OCI-M1 (cell line): ENCODE measurements around the gene KIAA1191.
A peak's percentile ranks its signal among the peaks of the same experiment; 100 is the strongest.

Source experiments
- DNase-seq: peaks from one replicate; lab custom pipeline; 2025; lab: John Stamatoyannopoulos, UW

Gene KIAA1191

DNA sequence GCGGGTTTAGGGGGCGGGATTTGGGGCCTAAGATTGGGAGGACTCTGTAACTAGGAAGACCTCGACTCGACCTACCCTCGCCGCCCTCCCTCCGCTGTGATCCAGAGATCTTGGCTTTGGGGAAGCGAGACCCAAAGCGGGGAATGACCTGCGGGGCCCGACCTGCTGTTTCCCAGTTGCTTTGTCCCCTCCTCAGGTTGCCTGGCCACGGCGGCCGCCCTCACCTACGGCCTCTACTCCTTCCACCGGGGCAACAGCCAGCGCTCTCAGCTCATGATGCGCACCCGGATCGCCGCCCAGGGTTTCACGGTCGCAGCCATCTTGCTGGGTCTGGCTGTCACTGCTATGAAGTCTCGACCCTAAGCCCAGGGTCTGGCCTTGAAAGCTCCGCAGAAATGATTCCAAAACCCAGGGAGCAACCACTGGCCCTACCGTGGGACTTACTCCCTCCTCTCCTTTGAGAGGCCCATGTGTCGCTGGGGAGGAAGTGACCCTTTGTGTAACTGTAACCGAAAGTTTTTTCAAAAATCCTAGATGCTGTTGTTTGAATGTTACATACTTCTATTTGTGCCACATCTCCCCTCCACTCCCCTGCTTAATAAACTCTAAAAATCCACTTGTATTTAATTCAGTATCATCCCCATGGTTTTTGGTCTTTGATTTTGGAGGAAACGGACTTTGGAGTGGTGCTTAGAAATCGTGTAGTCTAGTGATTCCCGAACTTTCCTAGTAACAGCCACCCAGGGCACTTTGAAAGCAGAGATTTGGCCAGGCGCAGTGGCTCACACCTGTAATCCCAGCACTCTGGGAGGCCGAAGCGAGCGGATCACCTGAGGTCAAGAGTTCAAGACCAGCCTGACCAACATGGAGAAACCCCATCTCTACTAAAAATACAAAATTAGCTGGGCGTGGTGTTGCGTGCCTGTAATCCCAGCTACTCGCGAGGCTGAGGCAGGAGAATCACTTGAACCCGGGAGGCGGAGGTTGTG lies 27.9 kb upstream of the KIAA1191 start:
- DNase-seq: no peak

DNA sequence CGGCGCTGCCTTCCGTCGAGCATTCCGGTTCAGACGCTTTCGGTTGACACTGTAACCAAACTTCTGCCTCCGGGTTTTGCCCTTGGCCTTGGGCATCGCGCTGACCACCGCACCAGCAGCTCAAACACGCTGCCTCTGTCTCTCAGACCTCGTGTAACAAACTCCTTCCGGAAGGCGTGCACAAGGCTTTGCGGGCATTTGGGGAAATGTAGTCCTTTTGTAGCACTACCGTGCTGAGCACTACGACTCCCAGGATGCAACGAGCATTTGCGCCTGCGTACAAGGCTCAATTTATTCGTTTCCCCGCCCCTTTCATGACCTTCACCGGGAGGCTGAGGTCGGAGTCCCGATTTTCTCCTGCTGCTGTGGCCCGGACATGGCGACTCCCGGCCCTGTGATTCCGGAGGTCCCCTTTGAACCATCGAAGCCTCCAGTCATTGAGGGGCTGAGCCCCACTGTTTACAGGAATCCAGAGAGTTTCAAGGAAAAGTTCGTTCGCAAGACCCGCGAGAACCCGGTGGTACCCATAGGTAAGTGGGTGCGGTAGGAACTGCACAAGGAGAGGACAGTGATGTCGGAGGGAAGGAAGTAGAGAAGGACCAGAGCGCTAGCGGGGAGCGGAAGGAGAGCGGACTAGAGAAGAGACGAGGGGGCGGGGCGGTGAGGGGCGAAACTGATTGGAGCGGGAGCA lies 27.0 kb upstream of the KIAA1191 start, which contains the start of the genes HIGD2A and NOP16:
TSS of gene HIGD2A (plus strand) at position 308 of the 691 bp plus-strand sequence. CDS start at position 377, 69 bp downstream.
TSS of gene NOP16 (minus strand) at position 155 of the 691 bp plus-strand sequence. CDS start at position 96, 59 bp downstream.
- DNase-seq: peak; percentile 99

DNA sequence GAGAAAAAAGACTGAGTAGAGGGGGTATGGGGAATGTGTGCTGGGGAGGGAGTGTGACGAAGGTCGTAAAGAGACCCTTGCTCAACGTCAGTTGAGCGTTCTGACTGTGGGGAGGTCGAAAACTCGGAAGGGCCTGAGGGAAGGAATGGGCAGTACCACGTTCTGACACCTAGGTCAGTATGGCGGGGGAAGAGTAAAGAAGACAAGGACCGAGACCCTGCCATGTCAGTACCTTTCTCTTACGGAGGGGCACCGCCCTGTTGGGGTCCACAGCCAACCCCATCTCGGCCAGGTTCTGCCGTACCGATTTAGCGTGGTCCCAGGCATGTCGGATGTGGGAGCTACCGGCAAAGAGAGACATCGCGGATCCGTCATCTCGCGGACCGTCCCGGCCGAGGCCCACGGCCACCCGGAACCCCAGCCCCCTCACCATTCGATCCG lies 26.5 kb upstream of the KIAA1191 start:
- no peak for DNase-seq

DNA sequence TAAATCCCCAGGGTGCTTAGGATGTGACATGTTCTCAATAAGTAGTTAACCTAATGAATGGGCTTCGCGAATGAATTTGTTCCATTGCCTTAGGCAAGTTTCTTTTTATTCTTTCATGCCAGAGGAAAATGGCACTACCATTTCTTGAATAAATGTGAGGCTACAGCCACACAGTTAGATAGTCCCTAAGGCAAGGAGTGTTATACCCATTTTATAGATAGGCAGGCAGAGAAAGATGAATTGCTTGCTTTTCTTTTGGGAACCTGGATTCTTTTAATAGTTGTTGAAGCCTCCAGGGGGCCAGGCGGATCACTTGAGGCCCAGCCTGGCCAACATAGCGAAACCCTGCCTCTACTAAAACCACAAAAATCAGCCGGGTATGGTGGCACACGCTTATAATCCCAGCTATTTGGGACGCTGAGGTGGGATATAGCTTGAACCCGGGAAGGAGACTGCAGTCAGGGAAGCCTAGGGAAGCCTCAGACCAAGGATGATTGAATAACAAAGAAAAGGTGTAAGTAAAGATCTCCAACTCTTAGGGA lies 25.9 kb upstream of the KIAA1191 start:
- DNase-seq: no peak

DNA sequence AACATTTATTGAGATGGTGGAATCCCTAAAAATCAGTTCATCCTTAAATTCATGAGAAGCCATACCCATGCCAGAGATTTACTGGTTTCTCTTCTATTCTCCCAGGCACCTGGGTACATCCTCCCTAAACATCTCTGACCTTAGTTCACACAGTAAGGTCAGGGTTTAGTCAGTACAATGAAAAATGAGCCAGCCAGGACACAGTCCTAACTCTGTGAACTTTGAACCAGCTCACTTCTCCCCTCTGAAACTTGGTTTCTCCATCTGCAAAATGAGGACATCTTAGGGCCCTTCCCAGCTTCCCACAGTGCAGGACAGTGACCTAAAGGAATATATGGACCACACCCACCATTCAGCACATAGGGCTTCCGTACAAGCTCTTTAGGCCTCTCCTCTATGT lies 24.9 kb upstream of the KIAA1191 start:
- DNase-seq: no peak

DNA sequence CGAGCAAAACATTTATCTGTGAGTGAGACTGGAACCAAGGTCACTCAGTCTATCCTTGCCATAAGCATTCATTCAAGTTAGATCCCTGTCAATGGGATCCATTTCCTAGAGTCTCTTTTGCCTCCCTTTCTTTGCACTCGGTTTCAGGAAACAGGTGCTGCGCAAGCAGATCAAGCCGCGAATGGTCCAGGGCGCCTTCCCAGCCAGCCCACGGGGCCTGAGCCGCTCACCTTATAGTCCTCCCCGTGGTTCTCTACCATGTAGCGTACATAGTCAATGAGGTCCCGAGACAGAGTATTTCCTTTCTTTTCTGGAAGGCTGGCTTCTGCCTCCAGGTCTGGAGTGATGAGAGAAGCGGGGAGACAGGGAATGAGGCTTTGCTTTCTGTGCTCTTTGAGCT lies 23.4 kb upstream of the KIAA1191 start:
- no peak for DNase-seq

DNA sequence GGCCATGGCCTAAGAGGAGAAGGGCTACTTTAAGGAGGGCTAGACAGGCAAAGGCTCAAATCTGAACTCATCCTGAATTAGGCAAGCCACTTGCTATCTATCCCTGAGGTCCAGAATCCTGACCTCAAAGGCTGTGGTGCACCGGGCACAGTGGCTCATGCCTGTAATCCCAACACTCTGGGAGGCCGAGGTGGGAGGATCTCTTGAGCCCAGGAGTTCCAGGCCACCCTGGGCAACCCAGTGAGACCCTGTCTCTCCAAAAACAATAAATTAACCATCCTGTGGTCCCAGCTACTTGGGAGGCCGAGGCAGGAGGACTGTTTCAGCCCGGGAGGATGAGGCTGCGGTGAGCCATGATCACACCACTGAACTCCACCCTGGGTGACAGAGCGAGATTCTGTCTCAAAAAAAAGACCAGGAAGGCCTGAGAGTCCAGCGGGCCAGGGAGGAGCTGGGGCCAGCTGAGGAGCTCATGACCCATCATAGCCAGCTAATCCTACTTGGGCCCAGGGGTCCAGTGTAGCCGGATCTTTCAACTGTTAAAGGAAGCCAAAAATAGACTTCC lies 22.9 kb upstream of the KIAA1191 start:
- DNase-seq: no peak

DNA sequence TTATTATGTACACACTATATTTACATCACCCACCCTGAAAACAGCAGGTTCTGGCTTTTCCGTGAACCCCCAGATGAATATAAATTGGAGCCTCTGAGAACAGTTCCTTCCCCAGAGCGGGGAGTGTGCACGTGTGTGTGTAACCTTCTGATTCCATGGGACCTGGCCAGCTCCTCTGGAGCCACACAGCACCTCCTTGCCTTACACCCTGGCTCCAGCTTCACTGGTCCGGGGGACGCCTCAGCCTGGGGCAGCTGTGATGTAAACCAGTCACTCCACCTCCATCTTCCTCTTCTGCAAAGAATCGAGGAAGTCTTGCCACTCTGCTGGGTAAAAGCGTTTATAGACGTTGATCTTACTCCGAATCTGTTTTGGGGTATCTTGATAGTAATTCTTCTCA lies 22.4 kb upstream of the KIAA1191 start:
- no peak for DNase-seq

DNA sequence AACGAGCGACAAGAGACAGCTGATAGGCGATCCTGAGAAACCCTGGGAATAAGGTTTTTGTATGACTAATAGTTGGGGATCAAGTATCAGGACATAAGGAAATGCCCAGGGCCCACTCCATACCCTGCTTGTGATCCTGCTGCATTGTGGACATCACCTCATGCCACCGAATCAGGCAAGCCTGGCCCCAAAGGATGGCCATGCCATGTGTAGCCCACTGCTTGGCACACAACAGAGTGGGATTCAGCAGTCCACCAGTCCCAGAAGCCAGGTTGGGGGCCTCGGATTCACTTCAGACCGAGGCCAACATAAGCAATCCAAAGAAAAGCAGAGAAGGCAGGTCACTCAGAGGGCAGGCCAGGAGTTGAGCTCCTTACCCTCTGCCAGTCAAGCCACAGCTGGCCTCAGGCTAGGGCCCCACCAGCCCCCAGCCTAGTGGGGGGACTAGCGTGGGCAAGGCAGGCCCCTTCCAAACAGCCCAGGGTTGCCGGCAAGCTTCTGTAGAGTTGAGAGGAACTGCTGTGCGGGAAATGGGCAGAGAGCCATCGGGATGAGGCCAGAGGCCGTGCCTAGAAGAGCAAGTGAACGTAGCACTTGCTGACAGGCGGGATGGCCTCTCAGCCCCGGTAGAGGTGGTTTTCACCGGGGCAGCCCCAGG lies 21.8 kb upstream of the KIAA1191 start:
- DNase-seq: no peak

DNA sequence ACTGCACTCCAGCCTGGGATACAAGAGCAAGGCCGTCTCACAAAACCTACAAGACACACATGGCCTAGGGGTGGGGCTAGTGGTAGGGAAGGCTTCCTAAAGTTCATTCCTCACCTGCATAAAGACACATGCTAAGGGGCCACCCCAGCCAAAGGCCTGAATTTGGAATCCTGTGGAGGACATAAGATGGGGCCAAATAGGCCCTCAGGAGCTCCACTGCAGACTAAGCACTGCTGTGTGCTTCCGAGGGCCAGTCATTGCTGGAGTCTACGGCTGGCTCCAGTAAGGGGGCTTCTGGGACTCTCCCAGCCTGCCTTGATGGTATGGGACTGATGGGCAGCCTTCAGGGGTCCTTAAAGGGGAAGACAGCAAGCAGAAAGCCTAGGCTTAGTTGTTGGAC lies 21.2 kb upstream of the KIAA1191 start:
- DNase-seq: no peak

DNA sequence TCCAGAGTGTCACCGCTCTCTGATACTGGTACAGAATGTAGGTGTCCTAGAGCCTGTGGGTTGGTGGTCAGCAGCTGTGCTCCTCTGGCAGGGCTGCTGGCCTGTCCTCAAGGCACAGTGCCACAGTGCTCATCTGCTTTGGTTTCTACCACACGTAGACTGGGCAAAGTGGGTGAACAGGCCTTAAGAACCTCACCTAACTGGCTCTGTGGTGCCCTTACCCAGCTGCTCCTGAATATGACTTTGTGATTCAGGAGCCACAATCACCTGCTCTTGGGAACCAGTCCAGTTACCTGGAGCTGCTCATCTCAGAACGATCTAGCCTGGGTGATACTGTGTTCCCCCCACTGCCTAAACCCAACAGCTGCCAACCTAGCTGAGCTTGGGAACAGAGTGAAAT lies 20.4 kb upstream of the KIAA1191 start:
- no peak for DNase-seq

DNA sequence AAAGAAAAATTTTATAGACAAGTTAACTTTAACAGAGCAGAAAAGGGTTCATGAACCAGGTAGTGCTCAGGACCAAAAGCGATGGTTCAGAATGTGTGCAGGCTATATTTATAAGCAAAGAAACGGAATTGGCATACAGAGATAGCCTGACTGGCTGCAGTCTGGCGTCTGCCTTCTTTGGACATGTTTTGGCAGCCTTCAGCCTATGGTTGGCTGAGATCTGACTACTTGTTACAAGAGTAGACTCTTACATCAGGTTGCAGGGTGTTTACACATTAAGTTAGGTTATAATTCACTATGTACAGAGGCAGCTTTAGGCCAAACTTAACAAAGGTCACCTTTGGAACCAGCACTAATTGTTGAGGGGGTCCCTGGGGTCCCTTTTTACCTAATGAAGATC lies 19.9 kb upstream of the KIAA1191 start:
- no peak for DNase-seq

DNA sequence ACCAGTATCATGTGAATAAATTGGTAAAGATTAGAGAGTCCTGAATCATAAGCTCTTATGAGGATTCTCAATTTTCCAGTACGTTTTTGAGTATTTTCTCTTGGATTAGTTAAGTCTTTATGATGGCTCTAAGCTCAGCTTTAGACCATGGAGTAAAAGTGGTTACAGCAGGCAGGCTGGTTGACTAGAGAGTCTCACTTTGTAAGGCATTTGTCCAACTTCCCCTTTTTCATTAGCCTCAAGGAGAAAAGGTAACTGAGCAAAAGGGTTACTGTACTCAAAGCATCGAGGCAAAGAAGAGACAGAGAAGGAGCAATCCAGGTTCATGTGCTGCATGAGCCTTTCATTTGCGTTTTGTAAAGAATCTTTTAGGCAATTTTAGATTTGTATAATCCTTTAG lies 18.3 kb upstream of the KIAA1191 start:
- peak; percentile 43 for DNase-seq

DNA sequence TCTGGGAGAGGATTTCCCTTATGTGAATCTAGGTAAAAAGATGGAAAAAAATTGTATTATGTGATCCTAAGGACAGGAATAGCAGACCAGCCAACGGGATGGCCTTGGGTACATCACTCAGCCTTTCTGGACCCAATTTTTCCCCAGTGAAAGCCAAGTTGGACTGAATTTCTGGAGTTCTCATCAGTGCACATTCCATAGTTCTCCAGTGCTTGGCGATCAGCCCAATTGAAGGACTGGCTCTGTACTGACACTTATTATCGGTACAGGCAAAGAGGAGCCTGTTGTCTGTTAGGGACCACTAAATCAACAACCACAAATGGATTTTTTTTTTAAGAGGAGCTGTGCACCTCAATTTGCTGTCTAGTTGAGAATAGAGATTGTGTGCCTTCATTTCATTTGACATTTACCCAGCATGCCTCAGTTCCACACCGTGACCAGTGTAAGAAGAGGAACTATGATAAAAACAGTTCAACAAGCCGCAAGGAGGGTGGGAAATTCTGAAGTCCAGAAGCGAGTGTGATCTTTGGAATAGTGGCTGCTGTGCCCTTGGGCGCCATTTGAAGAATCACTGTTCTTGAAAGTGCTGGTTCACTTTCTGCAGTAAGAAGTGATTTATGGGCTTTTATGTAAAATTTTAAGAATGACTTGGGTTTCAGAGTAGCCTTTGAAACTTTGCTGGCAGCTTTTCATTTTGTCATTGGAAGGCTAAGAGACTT lies 11.7 kb upstream of the KIAA1191 start:
- DNase-seq: peak; percentile 87

DNA sequence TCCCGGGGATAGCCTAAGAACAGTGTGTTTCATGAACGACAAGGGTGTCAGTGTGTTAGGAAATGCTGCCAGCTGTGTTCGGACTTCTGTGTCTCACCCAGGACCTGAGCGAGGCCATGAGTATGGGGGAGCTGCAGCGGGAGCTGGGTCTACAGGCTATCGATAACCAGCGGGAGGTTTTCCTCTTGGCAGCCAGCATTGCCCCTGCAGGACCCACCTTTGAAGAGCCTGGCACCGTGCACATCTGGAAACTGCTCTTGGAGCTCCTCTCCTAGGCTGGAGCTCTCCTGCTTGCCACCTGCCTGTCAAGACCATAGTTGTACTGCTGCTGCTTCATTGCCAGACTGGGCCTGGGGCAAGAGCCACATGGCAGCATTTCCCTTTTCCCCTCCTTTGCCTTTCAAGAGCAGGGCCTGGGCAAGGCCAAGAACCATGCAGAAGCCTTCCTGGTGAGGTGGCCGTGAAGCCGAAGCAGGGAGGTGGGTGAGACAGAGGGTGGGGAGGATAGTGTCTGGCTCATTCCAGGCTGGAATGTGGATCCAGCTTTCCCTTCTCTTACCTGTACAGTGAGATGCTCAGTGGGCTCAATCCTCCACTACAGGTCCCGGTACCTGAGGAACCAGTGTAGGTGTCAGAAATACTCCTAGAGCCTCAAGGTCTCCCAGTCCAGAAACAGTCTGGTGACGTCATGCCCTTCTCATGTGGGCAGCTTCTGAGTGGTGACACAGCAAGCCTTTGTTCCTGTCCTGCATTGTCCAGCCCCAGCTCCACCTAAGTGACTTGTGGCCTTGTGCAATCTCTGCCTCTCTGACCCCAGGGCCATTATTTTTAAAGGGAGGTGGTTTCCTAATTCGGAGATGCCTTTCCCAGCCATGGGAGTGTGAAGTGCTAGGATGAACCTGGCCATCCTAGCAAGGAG lies 10.3 kb upstream of the KIAA1191 start:
- DNase-seq: peak; percentile 33

DNA sequence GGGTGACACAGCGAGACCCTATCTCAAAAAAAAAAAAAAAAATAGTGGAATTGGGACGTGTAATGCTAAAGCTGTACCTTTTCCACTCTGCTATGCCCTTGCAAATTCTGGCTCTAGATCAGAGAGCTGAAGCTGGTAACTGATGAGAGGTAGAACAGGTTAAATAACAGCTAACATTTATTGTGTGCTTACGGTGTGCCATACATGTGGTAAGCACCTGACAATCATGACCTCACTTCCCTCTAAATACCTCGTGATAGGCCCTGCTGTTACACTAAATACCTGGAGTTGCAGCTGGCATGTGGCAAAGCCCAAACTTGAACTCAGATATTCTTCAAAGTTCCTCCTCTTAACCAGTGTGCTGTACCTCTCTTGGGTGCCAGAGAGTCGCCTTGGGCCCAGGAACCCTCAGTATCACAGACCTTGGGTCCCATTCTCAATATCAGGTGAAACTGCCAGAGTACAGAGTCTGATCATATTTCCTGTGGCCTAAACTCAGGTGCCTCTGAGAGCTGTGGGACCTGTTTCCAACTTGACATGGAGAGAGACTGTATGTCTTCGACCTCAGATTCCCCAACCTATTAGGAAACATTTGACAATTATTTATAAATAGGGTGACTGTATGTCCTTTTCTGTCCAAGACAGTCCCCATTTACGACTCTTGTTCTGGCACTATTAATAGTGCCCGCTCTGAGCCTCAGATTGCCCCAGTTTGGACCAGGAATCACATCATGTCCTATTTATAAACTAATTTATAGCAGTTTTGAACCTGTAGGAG lies 8.6 kb upstream of the KIAA1191 start:
- DNase-seq: no peak

DNA sequence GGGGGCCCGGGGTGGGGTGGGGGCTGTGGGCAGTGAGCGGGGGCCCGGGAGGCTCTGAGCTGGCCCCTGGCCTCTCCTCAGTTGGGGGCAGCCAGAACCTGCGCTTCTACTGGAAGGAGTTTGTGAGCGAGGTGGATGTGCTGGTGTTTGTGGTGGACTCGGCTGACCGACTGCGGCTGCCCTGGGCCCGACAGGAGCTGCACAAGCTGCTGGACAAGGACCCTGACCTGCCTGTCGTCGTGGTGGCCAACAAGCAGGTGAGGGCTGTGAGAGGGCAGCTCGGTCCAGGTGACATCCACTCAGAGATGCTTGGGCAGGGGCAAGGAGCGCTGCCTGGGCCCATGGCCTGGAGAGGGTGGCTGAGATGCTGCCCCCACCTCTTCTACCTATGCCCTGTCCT lies 7.2 kb upstream of the KIAA1191 start:
- no peak for DNase-seq

DNA sequence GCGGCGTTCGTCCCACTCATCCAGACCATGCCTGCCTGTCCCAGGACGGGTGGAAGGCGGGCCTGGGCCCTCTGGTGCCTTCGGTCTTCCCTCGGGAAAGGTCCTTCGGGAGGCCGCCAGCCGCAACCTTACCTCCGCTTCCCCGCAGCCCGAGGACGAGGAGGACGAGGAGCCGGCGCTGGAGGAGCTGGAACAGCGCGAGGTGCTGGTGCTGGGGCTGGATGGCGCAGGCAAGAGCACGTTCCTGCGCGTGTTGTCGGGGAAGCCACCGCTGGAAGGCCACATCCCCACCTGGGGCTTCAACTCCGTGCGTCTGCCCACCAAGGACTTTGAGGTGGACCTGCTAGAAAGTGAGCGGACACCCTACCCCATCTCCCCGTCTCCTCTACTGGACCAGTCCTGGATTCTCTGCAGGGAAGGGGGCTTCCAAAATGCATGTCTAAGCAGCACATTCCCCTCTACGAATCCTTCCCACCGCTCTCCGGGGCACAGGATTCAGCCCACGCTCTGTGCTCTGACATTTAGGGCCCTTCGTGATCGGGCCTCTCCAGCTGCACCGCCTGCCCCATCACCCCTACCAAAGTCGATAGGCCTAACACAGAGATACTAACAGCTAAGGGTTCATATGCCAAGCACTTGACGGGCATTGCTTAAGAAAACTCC lies 4.8 kb upstream of the KIAA1191 start:
- DNase-seq: no peak
